ENCODE results near the gene STXBP1. TPM values are rescaled to one million over a fixed set of nuclear protein-coding genes. Genes with fewer than 3 reads are reported as not detected.
A peak's percentile ranks its signal among the peaks of the same experiment; 100 is the strongest.

Gene STXBP1
- 26.3 and 41.9 TPM in 2 replicates for total RNA-seq (2014; rRNA removed; shearing (Covaris generic))

DNA sequence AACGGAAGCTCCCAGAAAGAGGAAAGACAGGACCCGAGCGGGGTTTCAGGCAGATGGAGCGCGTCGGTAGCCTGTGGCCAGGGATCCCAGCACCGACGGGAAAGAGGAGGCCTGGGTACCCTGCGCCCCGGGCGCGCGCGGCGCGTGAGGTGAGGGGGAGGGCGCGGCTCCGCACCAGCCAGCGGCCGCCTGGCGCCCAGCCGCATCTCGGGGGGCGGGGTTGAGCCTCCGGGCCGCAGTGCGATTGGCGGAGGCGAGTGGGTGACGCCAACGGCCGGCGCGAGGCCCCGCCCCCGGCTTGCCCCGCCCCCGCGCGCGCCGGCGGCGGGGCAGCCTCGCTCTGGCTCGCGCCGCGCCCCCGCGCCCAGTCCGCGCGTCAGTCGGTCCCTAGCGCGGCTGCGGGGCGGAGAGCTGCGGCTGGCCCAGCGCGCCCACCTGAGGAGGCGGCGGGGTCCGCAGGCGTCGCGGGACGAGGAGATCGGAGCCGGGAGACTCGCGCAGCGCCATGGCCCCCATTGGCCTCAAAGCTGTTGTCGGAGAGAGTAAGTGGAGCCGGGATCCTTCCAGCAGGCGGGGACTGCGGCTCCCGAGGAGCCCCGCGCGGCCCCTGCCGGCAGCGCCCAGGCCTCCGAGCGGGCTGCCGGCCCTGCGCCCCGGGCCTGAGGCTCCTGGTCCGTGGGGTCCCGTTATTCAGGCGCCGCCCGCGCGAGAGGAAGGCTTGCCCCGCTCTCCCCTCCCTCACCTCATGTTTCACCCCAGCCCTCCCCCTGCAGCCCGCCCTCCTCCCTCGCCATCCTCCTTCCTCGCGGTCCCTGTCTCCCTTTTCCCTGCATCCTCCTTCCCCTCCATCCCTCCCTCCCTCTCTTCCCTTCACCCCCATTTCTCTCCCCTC lies at the start of gene STXBP1:
Gene STXBP1, plus strand, starts transcription at position 379 of the 892 bp plus-strand sequence. Its CDS starts 127 bp downstream, at position 506.
- peak; percentile 95 for DNase-seq (ENCODE audit: low read depth)

DNA sequence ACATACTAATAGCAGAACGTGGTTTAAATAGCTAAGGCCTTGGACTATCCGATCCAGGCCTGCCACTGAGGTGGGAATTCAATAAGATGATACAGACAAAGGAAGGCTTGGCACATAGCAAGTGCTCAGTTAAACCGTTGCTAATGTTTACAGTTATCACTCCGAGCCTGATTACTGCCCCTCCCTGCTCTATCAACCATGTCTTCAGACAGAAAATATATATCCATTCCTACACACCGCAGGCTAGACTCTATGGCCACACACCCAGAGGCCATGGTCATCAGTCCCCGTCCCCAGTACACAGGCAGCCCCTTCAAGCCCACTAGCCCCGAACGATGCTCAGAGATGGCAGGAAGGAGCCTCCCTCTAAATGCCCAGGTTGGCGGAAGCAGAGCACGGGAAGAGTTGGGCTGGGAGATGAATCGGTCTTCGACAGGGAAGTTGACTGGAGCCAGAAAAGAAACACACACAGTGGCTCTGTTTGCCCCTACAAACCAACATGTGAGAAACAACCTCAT lies 49.7 kb upstream of the STXBP1 start:
- peak; percentile 41 for DNase-seq (ENCODE audit: low read depth)

DNA sequence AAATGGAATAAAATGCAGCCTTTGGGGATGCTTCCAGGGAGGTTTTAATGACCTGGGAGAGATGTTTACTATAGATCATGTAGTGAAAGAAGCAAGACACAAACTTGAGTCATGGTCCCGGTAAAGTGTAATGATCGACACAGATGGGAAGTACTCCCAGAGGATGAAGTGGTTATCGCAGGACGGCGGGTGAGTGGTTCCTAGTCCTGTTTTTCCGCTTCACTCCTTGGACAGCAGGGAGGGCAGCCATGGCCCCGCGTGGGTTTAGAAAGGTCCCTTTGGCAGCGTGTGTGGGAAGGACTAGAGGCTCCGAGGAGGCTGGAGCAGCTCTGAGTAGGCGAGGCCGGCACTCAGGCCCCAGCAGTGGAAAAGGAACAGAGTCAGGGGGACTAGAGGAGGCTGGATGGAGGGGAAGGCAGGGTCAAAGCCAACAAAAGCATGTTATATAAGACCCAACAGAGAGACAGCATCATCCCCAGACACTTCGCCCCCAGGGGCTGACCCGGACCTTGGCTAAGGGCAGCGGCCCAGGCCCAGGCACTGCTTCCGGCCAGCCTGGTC lies 49.2 kb upstream of the STXBP1 start:
- DNase-seq (ENCODE audit: low read depth), result peak; percentile 84

DNA sequence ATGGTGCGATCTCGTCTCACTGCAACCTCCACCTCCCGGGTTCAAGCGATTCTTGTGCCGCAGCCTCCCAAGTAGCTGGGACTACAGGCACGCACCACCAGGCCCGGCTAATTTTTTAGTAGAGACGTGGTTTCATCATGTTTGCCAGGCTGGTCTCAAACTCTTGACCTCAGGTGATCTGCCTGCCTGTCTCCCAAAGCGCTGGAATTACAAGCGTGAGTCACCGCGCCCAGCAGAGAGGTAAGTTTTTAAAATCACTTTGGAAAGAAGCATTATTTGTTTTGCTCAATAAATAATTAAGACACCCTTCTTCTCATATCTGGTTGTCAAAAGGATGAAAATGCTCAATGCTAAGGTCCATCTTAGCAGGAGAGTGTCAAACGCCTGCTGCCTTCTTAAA lies 48.5 kb upstream of the STXBP1 start:
- DNase-seq (ENCODE audit: low read depth), result peak; percentile 11

DNA sequence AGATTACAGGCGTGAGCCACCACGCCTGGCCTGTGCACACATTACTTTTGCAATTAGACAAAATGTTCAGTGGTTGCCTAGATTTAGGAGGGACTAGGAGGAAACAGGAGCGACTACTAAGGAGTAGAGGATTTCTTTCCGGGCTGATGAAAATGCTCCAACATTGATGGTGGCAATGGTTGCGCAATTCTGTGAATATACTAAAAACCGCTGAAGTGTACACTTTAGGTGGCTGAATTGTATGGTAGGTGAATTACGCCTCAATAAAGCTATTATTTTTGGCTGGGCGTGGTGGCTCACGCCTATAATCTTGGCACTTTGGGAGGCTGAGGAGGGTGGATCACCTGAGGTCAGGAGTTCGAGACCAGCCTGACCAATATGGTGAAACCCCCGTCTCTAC lies 46.8 kb upstream of the STXBP1 start:
- no peak for DNase-seq (ENCODE audit: low read depth)

DNA sequence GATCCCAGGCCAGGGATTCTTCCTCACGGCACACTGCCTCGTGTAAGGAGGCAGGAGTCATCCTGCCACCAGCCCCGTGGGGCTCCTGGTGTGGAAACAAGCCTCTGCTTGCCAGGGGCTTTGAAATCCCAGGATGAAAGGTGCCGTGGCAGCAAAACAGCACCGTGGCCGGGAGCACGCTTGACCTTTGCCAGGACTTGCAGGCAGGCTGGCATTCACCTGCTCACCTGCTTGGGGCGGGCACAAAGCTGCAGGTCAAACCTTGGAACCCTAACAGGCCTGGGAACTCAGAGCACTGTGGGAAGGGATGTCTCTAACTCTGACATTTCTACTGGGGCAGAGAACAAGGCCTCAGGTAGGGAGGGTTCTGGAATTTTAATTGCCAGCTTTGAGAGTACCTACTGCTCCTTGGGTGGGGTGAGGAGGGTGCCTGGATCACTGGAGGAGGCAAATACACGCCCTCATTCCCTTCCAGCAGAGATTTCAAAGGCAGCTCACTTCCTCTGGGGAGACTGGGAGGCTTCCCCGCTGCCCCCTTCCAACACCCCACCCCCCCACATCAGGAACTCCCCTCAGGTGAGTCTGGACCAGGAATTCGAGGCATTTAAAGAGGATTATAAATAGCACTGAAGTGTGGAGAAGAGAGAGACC lies 45.6 kb upstream of the STXBP1 start:
- peak; percentile 20 for DNase-seq (ENCODE audit: low read depth)

DNA sequence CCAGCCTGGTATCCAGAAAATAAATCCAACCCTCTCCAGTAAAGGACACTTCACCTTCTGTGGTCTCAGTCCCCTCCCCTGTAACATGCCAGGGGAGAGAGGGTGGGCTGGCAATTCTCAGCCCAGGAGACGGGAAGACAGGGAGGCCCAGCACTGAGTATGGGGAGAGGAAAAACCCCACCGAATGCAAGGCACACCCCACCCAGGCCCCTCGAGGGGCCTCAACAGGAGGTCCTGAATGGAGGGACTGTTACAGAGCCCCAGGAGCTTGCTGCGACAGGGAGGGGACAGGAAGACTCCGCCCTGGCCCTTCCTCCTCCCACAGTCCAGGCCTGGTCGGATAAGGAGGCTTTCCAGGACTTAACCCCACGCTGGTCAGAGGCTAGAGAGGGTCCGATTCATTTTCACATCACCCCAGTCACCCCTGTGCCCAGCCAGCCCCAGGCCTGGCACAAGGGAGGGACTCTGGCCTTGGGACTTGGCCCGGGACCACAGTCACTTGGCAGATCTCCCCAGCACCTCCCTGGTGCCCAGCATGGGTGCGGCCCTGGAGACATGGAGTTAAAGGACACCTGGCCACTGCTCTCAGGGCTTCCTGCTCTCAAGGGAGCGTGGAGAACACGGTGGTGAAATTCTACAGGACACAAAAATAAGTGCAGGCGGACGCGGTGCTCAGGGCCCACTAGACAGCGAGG lies 44.9 kb upstream of the STXBP1 start:
- DNase-seq (ENCODE audit: low read depth), result peak; percentile 54

DNA sequence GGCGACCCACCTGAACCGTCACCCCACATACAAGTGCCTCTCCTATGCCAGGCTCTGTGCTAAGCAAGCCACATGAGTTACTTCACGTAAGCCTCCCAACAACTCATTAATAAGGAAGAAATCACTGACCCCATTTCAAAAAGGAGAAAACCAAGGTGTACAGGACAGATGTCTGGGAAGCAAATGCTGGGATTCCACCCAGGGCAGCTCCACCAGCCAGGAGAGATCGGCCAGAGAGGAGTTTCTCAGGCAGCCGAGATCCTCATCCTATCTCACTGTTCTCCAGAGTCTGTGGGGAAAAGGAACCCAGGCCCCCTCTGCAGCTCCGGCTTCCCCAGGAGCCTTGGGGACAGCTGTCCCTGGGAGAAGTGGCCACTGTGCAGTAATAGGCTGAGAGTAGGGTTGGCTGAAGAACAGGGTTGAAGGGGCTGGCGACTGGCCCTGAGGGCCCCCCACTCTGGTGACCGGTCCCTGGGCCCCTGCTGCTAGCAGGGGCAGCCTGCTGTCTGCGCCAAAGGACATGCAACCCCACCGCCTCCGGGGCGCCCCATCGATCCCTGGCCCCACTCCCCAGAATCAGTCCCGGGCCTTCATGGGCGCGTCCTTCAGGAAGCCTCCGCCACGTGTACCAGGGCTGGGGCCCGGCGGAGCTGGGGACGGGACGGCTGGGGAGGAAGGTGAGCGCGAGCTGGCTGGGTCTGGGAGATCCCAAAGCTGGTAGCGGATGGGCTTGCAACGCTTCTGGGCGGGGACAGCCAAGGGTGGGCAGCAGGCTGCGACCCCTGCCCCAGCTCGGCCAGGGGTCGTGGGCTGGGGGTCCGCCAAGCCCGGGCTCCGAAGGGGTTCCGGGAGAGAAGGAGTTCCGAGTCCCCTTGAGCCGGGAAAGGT lies 44.1 kb upstream of the STXBP1 start:
- peak; percentile 68 for DNase-seq (ENCODE audit: low read depth)

DNA sequence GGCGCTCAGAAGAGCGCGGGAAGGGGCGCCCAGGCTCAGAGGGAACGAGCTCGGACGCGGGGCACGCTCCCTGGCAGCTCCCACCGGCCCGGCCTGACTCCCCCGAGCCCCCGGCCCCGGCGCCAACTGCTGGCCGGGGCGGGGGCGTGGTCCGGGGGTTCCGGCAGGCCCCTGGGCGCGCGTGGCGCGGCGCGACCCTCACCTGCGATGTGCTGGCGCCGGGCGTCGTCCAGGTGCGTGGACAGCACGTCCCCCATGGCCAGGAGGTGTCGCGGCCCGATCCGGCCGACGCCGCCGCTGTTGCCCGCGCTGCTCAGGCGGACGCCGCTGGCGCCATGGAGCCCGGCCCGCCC lies 43.5 kb upstream of the STXBP1 start:
- no peak for DNase-seq (ENCODE audit: low read depth)

DNA sequence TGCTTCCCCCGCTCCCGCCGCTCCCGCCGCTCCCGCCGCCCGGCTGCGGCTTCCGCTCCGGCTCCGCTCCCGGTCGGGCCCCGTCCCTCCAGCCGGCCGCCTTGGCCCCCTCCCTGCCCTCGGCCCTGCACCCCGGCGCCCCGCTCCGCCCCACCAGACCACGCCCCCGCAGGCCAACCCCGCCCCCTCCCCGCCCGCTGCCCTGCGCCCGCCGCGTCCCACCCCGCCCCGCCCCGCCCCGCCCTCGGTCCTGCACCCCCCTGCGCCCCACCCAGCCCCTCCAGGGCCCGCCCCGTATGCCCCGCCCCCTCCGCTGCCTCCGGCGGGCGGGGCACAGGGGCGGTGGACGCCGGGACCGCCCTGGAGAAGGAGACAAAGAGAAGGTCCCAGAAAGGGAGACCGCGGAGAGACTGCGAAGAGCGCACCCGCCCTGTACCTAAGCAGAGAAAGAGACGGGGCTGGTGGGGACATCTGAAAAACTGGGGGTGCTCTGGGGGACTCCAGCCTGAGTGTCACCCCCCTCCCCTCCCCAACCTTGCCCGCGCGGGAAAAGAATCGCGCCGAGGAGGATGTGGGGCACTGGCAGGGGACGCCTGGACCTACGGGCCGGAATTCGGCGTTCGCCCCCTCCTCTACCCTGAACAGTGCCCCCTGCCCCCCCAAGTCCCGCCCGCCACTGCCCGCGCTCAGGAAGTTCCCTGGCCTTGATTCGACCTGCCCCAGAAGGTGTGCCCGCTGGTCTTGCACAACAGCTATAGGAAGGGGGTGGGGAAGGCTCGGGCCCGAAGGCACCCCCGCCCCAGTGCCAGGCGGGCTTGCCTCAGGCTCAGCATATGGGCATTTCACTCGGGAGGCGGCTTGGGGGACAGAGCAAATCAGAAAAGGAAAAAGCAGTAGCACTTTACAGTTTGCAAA lies 42.8 kb upstream of the STXBP1 start:
- peak; percentile 95 for DNase-seq (ENCODE audit: low read depth)

DNA sequence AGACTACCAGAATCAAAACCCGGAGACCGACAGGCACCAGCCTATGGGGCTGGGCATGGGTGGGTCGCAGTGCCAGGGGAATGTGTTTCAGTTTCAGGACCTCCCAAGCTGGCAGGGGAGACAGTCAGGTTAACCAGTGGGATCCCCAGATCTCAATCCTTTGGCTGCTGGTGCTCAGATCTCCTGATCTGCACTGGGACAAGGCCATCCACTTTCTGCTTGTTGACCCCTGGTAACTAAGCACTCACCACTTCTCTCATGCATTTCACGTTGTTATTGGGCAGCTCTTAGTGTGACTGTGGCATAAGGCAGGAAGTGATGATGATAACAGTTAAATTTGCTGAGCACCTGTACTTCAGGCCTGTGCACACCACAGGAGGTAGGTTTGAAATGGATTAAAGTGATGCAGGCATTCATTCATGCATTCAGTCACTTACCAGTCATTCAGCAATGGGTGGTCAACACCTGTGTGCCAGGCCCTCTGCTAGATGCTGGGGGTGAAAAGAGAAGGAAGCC lies 42.1 kb upstream of the STXBP1 start:
- DNase-seq (ENCODE audit: low read depth), result peak; percentile 69

DNA sequence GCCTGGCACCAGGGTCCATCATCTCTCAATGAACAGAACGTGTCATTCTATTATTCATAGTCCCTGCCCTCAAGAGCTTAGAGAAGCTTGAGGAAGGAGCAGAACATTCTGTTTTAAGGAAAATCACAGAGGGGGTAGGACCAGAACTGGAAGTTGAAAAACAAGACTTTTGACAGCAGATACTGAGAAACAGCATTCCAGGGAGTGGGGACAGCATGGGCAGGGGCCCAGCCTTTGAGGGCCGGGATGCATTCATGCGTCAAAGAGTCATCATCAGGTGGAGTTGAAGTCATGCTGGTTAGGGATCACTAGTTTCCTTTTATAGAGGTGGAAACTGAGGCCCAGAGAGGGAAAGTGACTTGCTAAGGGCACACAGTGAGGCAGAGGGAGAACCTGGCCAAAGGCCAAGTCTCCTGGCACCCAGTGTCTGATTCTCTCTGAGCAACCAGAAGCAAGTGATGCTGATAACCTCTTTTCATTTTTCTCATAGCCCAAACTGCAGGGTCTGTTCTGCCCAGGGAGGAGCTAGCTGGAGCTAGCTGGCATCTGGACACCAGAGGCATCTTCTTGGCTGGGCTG lies 41.5 kb upstream of the STXBP1 start:
- DNase-seq (ENCODE audit: low read depth), result peak; percentile 18

DNA sequence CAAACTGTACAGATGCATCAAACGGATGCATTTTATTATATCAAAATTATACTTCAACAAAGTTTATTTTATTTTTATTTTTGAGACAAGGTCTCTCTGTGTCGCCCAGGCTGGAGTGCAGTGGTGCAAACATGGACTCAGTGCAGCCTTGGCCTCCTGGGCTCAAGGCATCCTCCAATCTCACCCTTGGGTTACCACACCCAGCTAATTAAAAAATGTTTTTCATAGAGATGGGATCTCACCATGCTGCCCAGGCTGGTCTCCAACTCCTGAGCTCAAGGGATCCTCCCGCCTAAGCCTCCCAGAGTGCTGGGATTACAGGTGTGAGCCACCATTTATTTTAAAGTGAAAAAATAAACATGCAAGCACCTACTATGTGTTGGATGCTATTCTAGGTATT lies 40.1 kb upstream of the STXBP1 start:
- peak; percentile 3 for DNase-seq (ENCODE audit: low read depth)

DNA sequence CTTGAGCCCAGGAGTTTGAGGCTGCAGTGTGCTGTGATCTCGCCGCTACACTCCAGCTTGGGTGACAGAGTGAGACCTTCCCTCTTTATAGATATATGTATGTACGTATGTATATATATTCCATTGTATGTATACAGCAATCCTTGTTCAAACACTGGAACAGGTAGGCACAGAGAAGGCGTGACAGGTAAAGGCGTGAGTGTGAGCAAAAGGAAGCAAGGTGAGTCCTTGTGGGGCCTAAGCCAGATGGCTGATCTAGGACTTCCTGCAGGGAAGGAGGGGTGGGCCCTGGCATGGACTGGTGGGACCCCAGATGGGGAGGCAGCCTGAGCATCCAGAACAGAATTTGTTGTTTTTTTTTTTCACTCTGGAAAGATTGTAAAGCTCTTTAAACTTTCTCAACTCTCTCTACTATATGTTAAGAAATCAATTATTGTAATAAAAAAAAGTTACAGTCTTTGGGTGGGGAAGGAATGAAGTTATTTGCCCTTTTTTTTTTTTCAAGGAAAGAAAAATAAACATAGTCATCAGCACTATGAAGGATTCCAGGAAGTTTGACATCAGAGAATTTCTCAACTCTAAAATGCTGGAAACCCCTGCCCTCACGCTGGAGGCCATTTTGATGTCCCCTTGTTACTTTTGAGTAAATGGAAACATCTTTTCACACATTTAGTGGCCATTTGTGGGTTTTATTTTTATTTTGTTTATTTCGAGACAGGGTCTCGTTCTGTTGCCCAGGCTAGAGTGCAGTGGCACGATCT lies 38.9 kb upstream of the STXBP1 start:
- peak; percentile 72 for DNase-seq (ENCODE audit: low read depth)

DNA sequence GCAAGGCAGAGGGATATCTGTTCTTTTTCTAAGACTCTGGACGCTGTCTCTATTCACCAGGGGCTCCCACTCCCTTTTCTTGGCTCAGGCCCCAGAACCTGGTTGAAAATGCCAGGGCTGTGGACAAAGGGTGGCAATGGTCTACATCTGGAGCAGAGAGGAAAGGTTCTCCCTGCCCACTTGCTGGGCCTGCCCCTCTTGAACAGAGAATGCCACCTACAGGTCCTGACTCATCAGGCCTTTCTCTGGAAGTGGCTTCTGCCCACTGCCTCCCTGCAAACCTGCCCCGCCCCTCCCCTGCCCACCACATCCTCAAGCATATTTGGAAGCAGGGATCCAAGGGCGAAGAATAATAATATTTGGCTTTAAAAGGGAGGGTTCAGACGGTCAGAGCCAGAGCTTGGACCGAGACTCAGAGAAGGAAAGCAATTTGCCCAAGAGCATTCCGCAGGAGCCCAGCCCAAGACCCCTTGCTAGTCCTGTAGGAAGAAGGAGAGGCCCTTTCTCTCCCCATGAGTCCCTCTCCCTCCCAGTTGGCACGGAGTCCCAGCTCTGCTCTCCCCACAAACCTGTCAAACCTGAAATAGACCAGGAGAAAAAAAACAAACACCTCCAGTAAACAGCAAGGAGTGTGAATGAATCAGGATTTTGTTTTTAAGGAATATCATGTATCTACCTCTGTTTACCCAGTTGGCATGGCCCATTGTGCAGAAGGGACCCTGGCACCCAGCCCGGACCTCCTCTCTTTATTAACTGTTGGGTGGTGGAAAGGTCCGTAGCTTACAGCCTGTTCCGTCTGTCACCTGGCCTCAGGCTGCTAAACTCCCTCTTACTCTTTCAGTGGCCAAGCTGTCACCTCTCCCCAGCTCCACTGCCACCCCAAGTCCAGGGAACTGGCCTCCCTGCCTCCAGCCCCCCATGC lies 37.7 kb upstream of the STXBP1 start:
- DNase-seq (ENCODE audit: low read depth), result peak; percentile 95

DNA sequence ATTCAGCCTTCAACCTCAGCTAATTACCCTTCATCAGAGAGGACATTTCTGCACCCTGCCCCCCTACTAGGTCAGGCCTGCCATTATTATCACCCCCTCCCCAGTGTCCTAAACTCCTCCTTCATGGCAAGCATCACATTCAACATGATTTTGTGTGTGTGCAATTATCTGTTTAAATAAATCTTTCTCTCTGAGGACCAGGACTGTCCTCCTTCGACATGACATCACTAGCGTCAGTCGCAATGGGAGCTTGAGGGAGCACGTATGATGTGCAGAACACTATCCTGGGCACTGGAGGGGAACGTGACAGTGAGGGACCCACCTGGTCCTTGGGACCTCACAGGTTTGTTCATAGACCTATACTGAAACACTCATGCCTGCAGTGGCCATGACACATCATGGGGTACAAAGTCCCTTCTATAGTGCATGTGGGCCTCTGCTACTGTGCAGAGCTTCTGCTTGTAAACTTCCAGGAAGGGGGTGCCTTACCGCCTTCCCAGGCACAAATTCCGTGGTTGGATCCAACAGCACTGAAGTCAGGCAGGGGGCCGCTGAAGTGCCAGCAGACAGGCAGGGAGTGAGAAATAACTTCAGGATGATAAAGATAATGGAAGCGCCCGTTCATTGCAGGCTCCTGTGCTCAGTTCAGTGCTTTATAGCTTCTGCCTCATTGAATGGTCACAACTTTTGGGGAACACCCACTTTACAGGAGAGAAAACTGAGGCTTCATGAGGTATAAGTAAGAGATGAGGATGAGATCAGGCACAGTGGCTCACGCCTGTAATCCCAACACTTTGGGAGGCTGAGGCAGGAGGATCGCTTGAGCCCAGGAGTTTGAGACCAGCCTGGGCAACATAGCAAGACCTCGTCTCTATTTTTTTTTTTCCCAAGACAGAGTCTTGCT lies 36.0 kb upstream of the STXBP1 start:
- DNase-seq (ENCODE audit: low read depth), result peak; percentile 9

Measured in Daoy (cell line).